GM19035 (cell line): ENCODE measurements around the gene METTL14.

Experiments used
- ATAC-seq: cut with Tn5 transposase; IDR thresholded peaks from one replicate; pipeline ENCODE4 v1.9.1; 2021; ENCODE audit not compliant: unreplicated experiment

The METTL14 gene

DNA sequence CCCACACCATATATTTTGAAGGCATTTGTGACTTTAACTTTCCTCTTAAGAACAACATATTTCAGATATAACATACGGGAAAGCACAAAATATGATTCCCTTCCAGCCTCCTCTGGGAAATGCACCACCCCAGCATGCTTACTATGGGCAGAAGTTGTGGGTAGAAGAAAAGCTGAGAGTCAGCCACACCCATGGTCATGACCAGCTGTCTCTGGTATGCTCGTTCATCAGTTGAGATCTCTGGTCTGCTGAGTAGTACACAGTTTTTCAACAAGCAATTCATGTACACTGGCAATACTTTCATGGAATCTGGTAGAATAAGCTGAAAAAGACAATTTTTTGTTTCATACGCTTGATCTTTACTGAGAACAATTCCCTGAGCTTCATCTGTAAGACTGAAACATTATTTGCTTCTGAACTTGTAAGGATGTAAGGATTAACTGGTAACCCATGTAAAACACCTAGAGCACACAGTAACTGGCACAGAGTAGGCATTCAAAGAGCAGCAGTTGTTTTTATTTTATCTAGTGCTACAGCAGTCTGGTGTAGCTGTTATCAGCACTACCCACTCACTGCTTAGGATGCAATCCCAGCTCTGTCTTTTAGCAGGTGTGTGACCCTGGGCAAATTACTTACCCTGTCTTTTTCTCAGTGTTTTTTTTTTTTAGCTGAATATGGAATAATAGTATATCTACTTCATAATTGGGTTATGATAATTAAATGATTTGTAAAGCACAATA is 47.6 kb downstream of the METTL14 start:
- no peak for ATAC-seq

DNA sequence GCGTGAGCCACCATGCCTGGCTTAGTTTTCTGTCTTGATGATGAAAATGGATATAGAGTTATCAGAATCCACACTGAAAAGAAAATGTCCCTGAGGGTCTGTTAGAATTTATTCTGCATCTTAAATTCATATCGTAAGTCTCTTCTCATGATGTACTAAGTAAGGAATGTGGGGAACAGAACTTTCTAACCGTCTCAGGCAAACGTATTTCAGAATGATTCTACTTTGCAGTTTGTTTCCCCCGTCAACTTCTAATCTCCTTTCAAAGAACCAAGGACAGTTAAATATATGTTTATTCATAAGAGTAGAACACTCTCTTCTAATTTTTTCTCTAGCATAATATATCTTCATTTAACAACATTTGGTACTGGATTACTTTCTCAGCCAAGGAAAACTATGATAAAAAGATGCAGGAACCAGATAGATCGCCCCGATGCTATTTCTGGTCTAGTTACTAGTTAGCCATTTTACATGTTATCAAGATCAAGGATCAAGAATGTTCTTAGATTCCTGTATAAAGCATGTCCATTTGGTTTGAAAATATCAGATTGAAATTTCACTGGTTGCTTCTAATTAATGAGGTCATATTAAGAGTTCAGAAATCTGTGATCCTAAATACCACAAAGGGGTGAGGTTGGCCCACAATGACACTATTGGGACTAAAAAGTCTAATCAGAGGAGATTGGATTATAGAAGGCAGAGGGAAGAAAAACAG is 49.5 kb downstream of the METTL14 start:
- no peak for ATAC-seq

DNA sequence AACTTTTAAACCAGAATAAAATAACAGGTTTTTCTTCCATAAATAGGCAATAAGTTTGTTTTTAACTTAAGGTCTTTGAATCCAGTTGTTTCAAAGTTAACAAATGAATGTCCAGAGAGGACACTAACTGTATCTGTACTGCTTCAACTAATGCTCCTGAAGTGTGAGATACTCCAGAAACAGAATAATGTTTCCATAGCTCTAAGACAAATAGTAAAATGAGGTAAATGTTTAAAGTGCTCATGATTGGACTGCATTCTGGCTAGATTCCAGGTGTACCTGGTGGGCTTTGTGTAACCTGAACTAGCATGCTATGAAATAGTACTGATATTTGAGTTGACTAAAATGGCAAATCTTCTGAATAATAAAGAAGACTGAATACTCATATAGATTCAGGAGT is 51.7 kb downstream of the METTL14 start:
- ATAC-seq, result no peak

DNA sequence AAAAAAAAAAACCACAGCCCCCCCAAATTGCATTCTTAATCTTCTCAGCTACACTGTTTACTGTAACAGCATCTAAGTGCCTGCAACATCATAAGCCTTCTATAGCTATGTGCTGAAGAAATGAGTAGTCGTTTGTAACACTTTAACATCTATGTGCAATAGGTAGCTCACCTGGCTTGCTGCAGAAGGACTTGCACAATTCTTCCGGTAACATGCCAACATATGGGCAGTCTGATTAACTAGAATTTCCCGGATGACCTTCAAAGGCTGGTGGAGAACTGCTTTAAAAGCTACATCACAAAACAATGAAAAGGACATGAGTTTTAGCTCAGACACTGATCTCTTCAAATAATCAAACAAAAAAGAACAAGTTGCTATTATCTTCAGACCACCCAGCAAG is 52.9 kb downstream of the METTL14 start:
- ATAC-seq, result no peak

DNA sequence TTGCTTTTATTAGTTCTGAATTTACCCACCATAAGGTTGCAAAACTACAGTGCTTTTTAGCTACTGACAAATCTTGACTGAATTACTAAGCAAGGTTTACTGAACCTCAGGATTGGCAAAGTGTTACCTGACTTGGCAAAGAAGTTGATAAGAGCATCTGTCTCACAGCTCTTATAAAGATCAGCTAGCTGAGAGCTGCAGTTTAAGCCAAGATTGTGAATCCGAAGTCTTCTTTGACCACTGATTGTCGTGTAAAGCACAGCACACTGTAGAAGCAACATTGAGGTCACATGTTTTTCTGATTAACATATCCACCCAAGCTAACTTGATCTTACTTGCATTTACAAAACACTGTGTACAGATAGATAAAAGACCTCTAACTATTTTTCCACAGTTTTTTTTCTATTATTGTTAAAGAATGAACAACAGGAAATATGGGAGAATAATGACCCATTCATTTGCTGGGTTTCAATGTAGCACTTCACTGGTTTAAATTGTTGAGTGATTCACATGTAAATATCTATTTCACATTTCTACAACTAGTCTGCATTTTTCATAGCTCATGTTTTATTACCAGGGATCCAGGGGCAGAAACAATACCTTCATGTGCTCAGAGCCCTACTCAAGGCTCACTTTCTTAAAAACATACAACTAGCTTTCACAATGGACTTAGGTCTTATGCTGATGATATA is 54.0 kb downstream of the METTL14 start:
- ATAC-seq, result no peak

DNA sequence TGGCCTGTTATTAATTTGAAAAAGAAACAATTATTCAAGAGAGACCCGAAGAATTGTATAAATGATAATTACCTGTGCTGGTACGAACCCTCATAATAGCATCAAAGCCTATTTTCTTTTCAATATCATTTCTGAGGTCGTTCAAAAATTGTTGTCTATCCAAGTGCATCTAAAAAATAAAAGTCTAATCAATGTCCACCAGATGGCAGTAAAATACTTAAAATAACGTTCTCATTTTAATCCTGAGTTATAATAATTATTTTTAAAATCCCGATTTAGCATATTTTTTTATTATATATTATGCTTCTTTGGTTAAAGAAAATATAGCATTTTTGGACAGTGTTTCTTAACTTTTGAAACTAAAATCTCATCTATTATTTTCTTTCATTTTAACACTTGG is 55.7 kb downstream of the METTL14 start:
- ATAC-seq, result no peak

DNA sequence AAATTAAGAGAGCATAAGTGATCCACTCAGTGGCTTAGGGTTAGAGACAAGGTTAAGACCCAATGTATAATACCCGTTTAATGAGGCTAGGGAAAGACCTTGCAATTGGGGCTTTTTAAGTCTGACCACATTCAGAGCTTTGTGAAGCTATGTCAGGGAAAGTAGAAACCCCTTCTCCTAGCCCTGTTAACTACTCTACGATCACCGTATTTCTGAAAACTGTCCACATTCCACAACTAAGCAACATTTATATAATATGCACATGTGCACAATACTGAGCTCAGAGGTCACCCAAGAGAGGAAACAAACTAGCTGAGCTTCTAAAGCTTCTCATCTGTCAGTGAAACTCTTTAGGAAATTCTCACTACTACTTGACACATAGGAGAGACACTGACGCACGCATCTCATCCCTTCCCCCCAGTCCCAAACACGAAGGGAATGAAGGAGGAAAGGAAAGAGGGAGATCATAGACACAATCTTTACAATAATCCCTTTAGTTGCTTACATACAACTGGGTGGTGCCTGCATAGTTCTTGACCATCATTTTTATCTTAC is 56.2 kb downstream of the METTL14 start:
- ATAC-seq, result no peak

DNA sequence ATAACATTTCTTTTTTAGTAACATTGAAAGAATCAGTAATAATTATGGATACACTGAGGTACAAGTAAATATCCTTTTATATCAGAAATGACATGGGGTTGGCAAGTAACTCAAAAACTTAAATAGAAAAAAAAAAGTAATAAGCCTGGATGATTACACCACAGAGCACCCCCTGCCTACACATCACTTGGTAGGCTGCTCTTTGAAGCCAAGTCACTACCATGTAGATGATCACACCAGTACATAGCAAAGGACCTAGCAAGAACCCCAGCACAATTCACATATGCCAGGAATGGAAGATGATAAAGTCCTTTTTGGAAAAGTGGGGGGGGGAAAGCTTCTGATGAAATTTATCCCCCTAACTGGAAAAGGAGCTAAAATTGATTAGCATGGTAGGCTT is 56.9 kb downstream of the METTL14 start:
- ATAC-seq, result no peak

DNA sequence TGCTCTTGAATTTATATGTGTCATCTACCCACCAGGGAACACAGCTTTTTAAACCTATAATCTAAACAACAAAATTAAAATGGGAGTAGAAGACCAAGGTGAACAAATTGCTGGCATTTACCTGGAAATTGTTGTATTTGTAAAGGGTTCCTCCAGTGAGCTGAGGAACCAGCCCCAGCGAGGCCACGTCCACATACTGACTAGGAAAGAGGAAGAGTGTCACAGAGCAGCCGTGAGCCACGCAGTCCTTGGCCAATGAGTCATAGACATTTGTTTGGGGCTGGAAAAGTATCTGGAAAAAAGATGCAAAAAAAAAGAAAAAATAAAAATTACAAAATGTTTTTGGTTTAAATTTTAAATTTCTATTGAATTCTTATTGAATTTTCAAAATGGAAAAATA is 58.7 kb downstream of the METTL14 start:
- no peak for ATAC-seq

DNA sequence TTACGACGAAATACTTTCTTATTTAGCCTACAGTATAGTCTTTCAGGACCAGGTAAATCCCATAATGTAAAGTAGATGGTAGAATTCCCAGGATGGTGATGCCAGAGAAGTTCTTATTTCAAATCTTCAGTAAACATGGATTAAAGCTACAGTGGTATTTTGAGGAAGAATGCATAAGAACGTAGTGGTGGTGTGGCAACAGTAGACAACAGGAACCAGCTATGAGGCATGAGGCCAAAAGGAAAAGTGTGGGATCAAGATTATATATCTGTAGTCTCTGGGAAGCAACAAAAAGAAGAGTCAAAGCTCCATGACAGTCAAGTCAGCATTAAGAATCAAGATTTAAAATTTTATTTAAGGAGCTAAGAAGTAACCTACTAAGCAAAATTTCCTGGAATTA is 60.2 kb downstream of the METTL14 start:
- ATAC-seq, result no peak

DNA sequence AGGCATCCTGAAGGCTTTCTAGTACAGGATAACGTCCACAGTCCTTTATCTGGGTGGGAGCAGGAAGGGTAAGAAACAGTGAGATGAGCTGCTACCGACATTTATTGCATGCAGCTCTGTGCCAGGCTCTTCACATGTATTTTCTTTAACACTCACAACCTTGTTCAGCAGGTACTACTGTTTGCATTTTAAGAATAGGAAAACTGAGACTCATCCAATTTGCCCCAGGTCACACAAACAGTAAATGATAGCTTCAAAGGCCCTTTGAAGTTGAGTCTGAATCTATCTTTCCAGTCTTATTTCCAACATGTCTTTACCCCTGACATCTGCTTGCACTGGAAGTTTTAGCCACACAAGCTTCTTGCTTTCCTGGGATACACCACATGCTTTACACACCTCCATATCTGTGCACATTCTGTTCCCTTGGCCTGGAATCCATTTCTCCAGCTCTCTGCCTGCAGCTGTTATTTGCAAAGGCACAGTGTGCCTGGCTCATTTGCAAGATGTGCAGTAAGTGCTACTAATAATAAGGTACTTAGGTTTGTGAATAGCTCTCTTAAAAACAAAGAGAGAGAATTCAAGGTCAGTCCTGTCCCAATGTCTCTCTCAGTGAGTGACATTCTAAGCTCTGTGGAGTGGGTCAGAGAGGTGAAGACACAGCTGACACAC is 61.2 kb downstream of the METTL14 start:
- no peak for ATAC-seq

DNA sequence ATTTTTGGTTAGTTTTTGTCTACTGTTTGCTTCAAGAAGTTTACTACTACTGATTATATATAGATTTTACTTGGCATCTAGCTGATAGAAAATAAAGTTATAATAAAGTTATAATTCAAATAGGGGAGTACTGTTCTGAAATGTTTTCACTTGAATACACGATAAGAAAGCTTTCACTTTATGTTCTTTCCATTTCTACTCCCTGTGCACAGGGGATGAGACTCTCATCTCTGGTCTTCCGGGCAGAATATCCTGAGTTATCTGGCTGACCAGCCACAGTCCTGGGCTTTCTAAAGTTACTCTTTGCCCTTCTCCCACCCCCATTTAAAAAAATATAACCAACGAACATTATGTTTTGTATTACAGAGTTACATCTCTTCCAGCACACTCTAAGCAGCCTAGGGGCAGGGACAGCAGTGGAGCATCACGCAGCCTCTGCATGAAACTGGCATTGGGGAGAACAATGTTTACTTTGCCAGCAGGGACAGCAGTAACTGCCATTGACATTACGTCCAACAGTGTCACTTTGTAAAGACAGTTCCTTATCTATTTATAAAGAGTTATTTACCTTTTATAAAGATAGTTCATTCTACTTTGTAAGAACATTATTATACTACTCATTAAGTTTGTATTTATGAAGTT is 64.3 kb downstream of the METTL14 start:
- ATAC-seq, result no peak

DNA sequence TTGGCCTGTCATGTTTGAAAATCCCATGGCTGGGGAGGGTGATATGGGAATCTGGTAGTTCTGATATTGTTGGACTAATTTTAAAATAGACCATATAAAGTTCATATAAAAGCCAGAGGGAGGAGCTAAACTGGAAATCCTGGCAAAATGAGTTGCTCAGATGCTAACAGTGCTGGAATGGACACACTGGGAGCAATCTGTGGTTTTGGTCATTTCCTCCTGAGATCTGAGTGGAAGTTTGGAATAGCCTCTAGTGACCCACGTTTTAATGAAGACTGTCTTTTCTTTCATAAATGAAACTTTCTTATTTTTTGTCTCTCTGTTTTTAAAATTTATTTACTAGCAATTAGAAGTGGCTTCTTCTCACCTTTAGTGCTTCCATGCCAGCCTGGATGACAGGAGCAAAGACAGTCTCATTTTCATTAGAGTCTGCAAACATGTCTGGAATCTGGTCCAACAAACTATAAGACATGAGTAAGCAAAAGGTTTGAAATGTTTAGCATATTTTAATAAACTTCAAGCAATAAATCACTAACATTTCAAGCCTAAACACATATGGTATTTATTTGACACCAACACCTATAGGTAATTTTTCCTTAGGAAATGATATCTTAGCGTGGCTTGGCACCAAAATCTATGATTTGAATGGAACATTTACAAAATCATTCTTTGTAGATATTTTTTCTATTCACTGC is 66.6 kb downstream of the METTL14 start:
- no peak for ATAC-seq

DNA sequence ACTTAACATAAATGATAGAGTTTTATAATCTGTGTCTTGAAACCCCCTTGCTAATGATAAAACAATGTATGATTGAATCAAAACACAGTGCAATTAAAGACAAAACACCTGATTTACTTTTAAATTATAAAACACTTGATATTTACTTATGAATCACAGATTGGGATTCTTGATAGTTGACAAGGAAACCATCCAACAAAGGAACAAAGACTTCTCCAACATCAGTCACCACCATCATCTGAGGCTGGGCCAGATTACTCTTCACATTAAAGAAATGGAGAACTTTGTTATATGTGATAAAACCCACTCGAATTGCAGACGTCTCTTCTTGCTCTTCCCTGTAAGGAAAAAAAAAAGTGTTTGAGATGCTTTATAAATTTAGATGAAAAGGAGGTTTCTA is 67.4 kb downstream of the METTL14 start:
- no peak for ATAC-seq

DNA sequence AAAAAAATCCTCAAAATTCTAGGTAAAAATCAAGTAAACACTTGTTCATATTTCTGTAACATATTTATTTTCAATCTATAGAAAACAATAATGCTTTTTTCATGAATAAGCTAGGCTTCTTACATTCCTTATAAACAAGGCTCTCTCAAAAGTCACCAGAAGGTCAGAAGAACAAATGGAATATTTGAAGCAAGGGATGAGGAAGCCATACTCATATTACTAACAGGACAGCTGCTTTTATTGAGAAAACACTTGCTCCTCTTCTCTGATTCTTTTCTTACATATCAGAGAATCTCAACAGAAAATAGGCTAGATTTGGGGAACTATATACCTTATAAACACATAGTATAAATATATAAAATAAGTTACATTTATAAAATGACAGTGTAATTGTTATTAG is 67.9 kb downstream of the METTL14 start:
- no peak for ATAC-seq

DNA sequence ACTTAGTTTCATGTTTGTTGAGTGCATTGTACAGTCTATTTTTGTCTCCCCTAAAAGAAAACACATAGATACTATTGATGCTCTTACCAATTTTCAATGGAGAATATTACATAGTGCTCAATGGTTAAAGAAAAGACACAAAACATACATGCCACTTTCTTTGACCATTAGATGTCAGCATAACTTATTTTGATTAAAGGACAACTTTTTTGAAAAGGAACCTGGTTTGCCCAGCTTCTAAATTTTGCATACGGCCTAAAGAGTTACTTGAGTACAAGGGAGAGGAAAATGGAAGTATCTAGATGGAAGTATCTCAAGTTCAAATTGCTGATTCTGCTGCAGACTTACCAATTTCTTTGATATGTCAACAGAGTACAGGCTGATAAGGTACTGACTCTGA is 68.5 kb downstream of the METTL14 start:
- ATAC-seq, result no peak

DNA sequence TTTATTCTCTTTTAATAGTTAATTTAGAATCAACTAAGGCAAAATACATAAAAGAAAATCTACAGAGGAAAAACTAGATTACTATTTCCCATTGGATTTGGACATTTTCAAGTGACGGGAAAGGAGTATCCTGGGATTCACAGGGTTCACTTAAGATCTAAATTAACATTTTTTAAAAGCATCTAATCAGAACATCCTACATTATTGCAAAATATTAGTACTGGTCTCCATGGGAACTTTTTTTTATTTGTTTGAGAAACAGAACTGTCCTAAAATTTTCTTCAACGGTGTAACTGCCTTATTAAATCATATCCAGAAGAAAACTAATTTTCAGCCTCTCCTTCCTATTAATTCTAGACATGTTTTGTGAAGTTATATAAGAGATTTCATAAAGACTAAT is 69.7 kb downstream of the METTL14 start:
- ATAC-seq, result no peak

DNA sequence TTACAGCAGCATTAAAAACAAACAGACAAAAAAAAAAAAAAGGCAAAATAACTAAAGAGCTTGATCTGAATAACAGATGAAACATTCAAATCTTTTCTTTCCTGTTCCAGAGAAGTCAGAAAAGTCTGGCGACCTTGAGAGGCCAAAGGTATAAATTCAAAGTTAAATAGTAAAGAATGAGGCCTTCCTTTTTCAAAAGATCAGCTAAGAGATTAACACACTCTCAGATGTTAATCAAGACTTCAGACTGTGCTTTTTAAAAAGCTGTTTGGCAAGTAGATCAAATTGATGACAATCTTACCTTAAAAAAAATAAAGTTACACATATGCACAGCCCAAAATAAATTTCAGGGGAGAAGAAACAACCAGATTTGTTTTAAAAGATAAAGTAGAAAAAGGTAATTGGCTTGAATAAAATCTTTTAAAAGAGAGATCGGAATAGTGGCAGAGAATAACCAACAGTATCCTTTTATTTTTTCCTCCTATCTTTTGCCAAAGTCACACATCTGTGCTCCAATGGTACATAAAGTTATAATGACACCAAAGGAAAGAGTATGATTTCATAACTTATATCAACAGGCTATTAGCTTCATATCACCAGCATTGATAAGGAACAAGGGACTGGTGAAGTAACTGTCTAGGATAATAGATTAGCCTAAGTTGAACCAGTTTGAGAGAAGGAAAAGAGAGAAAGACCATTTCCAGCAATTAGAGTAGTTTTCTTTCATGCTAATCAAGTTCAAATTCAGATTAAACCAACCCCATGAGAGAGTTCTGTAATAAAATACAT is 70.4 kb downstream of the METTL14 start:
- no peak for ATAC-seq

DNA sequence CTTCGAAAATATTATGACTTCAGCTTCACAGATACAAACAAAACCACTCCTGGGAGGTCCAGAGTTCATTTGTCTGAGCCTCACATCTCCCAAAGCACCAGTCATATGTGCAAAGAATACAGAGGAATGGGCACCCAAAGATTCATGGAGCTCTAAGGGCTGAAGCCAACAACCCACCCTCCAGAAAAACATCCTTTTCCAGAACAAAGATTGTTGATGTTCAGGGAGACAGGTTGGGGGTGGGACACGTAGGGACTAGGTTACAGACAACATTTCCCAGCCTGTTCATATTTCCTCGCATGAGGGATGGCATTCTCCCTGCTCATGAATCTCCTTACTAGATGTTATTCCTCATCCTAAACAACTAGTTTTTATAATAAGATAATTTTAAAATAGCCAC is 71.2 kb downstream of the METTL14 start:
- no peak for ATAC-seq
